Measurements from ENCODE around the gene UPK3B. TPM values are rescaled to one million over a fixed set of nuclear protein-coding genes. Genes with fewer than 3 reads are reported as not detected.
"Not testable (repeated sequence)": the region's sequence is repeated elsewhere in the genome, so short reads cannot be mapped to it uniquely, and the experiment has no call there.

The UPK3B gene
- total RNA-seq, 4 donors from 2014 or later, result 3.0 to 11.6 (median 4.9) TPM; not detected in 1

DNA sequence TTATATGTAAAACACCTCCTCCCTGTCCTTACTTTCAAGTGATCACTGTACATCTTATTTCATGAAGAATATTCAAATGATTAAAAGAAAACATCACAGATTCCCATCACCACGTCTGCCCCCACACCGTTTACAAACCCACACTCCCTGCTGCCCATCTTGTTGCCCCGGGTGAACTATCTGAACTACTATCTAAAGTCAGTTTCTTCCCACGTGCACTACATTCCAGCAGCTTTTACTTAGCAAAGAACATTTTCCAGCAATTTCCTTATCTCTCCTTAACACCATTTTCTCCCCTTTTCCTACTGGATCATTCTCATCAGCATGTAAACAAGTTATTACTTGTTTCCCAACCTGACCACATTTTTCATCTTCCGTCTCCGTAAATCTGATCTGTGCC is 49.3 kb downstream of the UPK3B start:
- in situ Hi-C loops (cut with MboI; ENCODE audit: low pct_ligation_motif_present in 1 of 4, low pct_unique_long_range_greater_than_20kb in 1 of 4, low sequenced_read_pairs in 3 of 4), result not testable (repeated sequence)

GRCh38 chr7:76560157-76560556 is 49.8 kb downstream of the UPK3B start:
- 82% methylated on average over 4 of the region's 4 CpGs; no CpG with 5 or more reads in 1 of the 2 donors for WGBS, 2 donors (ENCODE audit: low coverage in 1 of 2)
- H3K9me3 ChIP-seq; H3K27me3 ChIP-seq; H3K27ac ChIP-seq; H3K4me1 ChIP-seq; intact Hi-C loops (cut with DNase I; ENCODE audit: low total_unique reads); in situ Hi-C loops (cut with MboI; ENCODE audit: low pct_ligation_motif_present in 1 of 4, low pct_unique_long_range_greater_than_20kb in 1 of 4, low sequenced_read_pairs in 3 of 4); H3K4me3 ChIP-seq; H3K36me3 ChIP-seq; DNase-seq: not testable (repeated sequence)

More for the DNA sequence above, 49.3 kb downstream of the UPK3B start:
- DNase-seq; H3K27me3 ChIP-seq; H3K36me3 ChIP-seq; H3K4me1 ChIP-seq; intact Hi-C loops (cut with DNase I; ENCODE audit: low total_unique reads); H3K27ac ChIP-seq; H3K9me3 ChIP-seq; H3K4me3 ChIP-seq: not testable (repeated sequence)
- 72 to 78% methylated on average over 6 of the region's 6 CpGs for WGBS, 2 donors (ENCODE audit: low coverage in 1 of 2)

DNA sequence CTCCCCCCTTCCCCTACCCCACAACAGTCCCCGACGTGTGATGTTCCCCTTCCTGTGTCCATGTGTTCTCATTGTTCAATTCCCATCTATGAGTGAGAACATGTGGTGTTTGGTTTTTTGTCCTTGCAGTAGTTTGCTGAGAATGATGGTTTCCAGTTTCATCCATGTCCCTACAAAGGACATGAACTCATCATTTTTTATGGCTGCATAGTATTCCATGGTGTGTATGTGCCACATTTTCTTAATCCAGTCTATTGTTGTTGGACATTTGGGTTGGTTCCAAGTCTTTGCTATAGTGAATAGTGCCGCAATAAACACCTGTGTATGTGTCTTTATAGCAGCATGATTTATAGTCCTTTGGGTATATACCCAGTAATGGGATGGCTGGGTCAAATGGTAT is 51.0 kb downstream of the UPK3B start:
- DNase-seq; H3K27ac ChIP-seq; H3K4me1 ChIP-seq; intact Hi-C loops (cut with DNase I; ENCODE audit: low total_unique reads); H3K4me3 ChIP-seq; H3K9me3 ChIP-seq; H3K27me3 ChIP-seq; H3K36me3 ChIP-seq; in situ Hi-C loops (cut with MboI; ENCODE audit: low pct_ligation_motif_present in 1 of 4, low pct_unique_long_range_greater_than_20kb in 1 of 4, low sequenced_read_pairs in 3 of 4): not testable (repeated sequence)
- 93% methylated on average over 3 of the region's 3 CpGs; no CpG with 5 or more reads in 1 of the 2 donors for WGBS, 2 donors (ENCODE audit: low coverage in 1 of 2)

DNA sequence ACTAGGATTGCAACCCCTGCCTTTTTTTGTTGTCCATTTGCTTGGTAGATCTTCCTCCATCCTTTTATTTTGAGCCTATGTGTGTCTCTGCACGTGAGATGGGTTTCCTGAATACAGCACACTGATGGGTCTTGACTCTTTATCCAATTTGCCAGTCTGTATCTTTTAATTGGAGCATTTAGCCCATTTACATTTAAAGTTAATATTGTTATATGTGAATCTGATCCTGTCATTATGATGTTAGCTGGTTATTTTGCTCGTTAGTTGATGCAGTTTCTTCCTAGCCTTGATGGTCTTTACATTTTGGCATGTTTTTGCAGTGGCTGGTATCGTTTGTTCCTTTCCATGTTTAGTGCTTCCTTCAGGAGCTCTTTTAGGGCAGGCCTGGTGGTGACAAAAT is 54.6 kb downstream of the UPK3B start:
- 93 to 100% methylated on average over 1 to 3 of the region's 3 CpGs for WGBS, 2 donors (ENCODE audit: low coverage in 1 of 2)
- DNase-seq; in situ Hi-C loops (cut with MboI; ENCODE audit: low pct_ligation_motif_present in 1 of 4, low pct_unique_long_range_greater_than_20kb in 1 of 4, low sequenced_read_pairs in 3 of 4): not testable (repeated sequence)

More for the DNA sequence above, 54.6 kb downstream of the UPK3B start:
- intact Hi-C loops (cut with DNase I; ENCODE audit: low total_unique reads); H3K36me3 ChIP-seq; H3K27ac ChIP-seq; H3K27me3 ChIP-seq; H3K4me3 ChIP-seq; H3K9me3 ChIP-seq: not testable (repeated sequence)
- peaks cover 0 to 20% (median 7%) of the 10 kb centered on the region in 4 donors for H3K4me1 ChIP-seq

Small RNAs within 50 kb of the gene (small RNA-seq; reads per million reads assigned to genes)
- 0 reads per million in 4 donors for gene RF00019

Other genes starting within 250 kb of the UPK3B start
- gene HSPB1, start 207.9 kb upstream of the UPK3B start, total RNA-seq, result 1,000 to 10,000 TPM in 1 of 4 donors, 100 to 1,000 TPM in 3; 387 to 1,086 (median 519) TPM
- 10 to 100 TPM; 35.9 to 71.6 (median 48.2) TPM for gene YWHAG, start 151.6 kb upstream of the UPK3B start, total RNA-seq
- under 1 TPM in 1 of 4 donors, not detected in 3; 0.41 TPM for gene SSC4D, start 100.9 kb upstream of the UPK3B start, total RNA-seq
- gene ZP3, start 85.6 kb upstream of the UPK3B start, total RNA-seq, result 1 to 10 TPM in 2 of 4 donors, not detected in 2; 3.0 to 3.4 TPM
- gene DTX2, start 48.8 kb upstream of the UPK3B start, total RNA-seq, result 100 to 1,000 TPM in 2 of 4 donors, 10 to 100 TPM in 2; 73.0 to 169 (median 119) TPM
- not detected for gene SPDYE16, start 32.7 kb downstream of the UPK3B start, total RNA-seq
- 10 to 100 TPM in 2 of 4 donors, 1 to 10 TPM in 2; 1.5 to 38.2 (median 9.3) TPM for gene POMZP3, start 116.7 kb downstream of the UPK3B start, total RNA-seq

Data from transverse colon (tissue), 4 donors.